Endodermal cell (in vitro differentiated cells): ENCODE measurements around the gene ELMO1. TPM values are rescaled to one million over a fixed set of nuclear protein-coding genes. Genes with fewer than 3 reads are reported as not detected.

Experiments
- DNase-seq: peaks from one replicate; pipeline ENCODE4 v3.0.0-alpha.2; 2017
- H3K27ac ChIP-seq: 2 replicates; pipeline ENCODE4 v1.5.1; 2013; ENCODE audit warnings: mild to moderate bottlenecking, low read depth, low read length, moderate library complexity
- H3K27me3 ChIP-seq: 2 replicates; pipeline ENCODE4 v1.6.1; 2013; ENCODE audit warnings: mild to moderate bottlenecking, low read length, moderate library complexity; ENCODE audit not compliant: insufficient read depth, control insufficient read depth, poor library complexity, severe bottlenecking
- H3K36me3 ChIP-seq: 2 replicates; pipeline ENCODE4 v1.7.0; 2013; ENCODE audit warnings: mild to moderate bottlenecking, low read length, moderate library complexity; ENCODE audit not compliant: control insufficient read depth, insufficient read depth
- H3K4me1 ChIP-seq: one replicate; pipeline ENCODE4 v1.7.0; 2013; ENCODE audit warnings: low read length; ENCODE audit not compliant: control insufficient read depth, insufficient read depth
- H3K4me3 ChIP-seq: 2 replicates; pipeline ENCODE4 v1.5.1; 2013; ENCODE audit warnings: mild to moderate bottlenecking, low read length, moderate library complexity
- H3K9ac ChIP-seq: 2 replicates; pipeline ENCODE4 v1.6.1; 2013; ENCODE audit warnings: mild to moderate bottlenecking, low read length, moderate library complexity; ENCODE audit not compliant: poor library complexity, severe bottlenecking; ENCODE audit errors: extremely low read depth
- H3K9me3 ChIP-seq: 2 replicates; pipeline ENCODE4 v1.6.1; 2013; ENCODE audit warnings: mild to moderate bottlenecking, low read length, moderate library complexity; ENCODE audit not compliant: control insufficient read depth
- H3K27ac Mint-ChIP-seq: 2 replicates; pipeline ENCODE4 v1.8.0; 2020; ENCODE audit warnings: mixed read lengths
- H3K27me3 Mint-ChIP-seq: 2 replicates; pipeline ENCODE4 v1.8.0; 2021; ENCODE audit warnings: mild to moderate bottlenecking, mixed read lengths; ENCODE audit not compliant: insufficient read depth
- H3K36me3 Mint-ChIP-seq: 2 replicates; pipeline ENCODE4 v1.8.0; 2020; ENCODE audit warnings: low read depth, mixed read lengths
- H3K4me1 Mint-ChIP-seq: 2 replicates; pipeline ENCODE4 v1.8.0; 2020; ENCODE audit warnings: mixed read lengths
- H3K4me3 Mint-ChIP-seq: 2 replicates; pipeline ENCODE4 v1.8.0; 2020; ENCODE audit warnings: mild to moderate bottlenecking, moderate library complexity, mixed read lengths
- H3K9me3 Mint-ChIP-seq: 2 replicates; pipeline ENCODE4 v1.8.0; 2020; ENCODE audit warnings: mild to moderate bottlenecking, mixed read lengths
- CTCF ChIP-seq: fragments of 200-600 bp; sonication (generic); conservative IDR thresholded peaks from 2 replicates; pipeline ENCODE4 v1.5.0; 2021; ENCODE audit warnings: antibody characterized with exemption, mild to moderate bottlenecking
- WGBS, 2 experiments: methylation state at CpG; one replicate each; pipeline versions ENCODE4 v1.1.5 to v1.1.7; 2013; ENCODE audit warnings: missing lambda C conversion rate in 2 of 2, mixed read lengths in 1 of 2; ENCODE audit not compliant: insufficient coverage in 1 of 2, insufficient read length in 1 of 2; 5-methylcytosine and 5-hydroxymethylcytosine counted together
- total RNA-seq, 2 donors: library from RNA; stranded (reverse); fragmentation: NEBNext Ultra II Directional in 1 of 2; extraction: Animal tissue kit (Norgen Biotek cat#: 25700) in 1 of 2; gene quantifications; 2 replicates in 1 of 2; 3 replicates in 1 of 2; pipeline ENCODE4 v1.2.1, GENCODE V29; 2021

Gene ELMO1
- total RNA-seq, 2 donors from 2014 or later, result 120 to 131 TPM

- H3K27me3 Mint-ChIP-seq, result no peaks in the 10 kb centered on the region
- 88 to 91% methylated on average over 1 of the region's 1 CpG for WGBS, 2 experiments
- peaks cover 5% of the 10 kb centered on the region for H3K4me1 Mint-ChIP-seq
- Histone ChIP-seq H3K36me3 (no peaks in the 10 kb centered on the region), H3K9me3 (peaks cover 8% of the 10 kb centered on the region), H3K4me1 (no peaks in the 10 kb centered on the region), H3K27me3 (no peaks in the 10 kb centered on the region), H3K27ac (no peak overlapping the region), H3K4me3 (no peak overlapping the region), H3K9ac (no peak overlapping the region)
- H3K4me3 Mint-ChIP-seq, result no peak overlapping the region
- DNase-seq, result no peak
- H3K27ac Mint-ChIP-seq, result no peak overlapping the region
- no peaks in the 10 kb centered on the region for H3K36me3 Mint-ChIP-seq
- TF ChIP-seq CTCF, result no peak
- H3K9me3 Mint-ChIP-seq, result peaks cover 10% of the 10 kb centered on the region
Measured at GRCh38 chr7:37482505-37482904, 33.8 kb upstream of the ELMO1 start.

DNA sequence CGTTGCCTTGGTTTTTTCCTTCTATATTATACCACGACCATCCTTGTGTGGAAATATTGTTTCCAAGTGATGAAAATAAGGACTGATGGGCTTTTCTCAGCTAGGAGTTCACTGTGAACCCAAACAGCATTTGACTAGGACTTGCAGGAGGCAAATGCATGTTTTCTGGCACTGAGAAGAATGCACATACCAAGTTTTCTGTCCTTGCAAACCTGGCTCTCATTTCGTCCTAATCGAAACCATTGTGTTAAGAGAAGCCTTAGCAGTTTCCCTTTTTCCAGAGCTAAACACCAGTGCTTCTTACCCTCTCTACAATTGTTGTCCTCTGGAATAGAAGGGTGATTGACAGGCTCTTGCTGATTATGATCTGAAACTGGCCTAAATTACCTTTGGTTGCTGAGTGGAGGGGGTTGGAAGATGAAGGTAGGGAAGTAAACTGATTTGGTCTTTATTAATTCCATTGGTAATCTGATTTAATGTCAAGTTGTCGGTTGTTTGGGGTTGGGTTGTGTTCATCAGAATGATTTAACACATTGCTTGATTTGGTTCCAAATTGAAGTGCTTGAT, 33.1 kb upstream of the ELMO1 start:
- Mint-ChIP-seq H3K36me3 (no peaks in the 10 kb centered on the region), H3K9me3 (peaks cover 5% of the 10 kb centered on the region), H3K27me3 (no peaks in the 10 kb centered on the region), H3K4me3 (no peak overlapping the region), H3K27ac (no peak overlapping the region), H3K4me1 (peaks cover 6% of the 10 kb centered on the region)
- Histone ChIP-seq H3K9me3 (peaks cover under 1% of the 10 kb centered on the region), H3K36me3 (no peaks in the 10 kb centered on the region), H3K27ac (no peak overlapping the region), H3K4me3 (no peak overlapping the region), H3K9ac (no peak overlapping the region), H3K27me3 (no peaks in the 10 kb centered on the region), H3K4me1 (no peaks in the 10 kb centered on the region)
- no peak for DNase-seq
- no peak for TF ChIP-seq CTCF
- 60 to 97% methylated on average over 1 to 4 of the region's 5 CpGs for WGBS, 2 experiments

DNA sequence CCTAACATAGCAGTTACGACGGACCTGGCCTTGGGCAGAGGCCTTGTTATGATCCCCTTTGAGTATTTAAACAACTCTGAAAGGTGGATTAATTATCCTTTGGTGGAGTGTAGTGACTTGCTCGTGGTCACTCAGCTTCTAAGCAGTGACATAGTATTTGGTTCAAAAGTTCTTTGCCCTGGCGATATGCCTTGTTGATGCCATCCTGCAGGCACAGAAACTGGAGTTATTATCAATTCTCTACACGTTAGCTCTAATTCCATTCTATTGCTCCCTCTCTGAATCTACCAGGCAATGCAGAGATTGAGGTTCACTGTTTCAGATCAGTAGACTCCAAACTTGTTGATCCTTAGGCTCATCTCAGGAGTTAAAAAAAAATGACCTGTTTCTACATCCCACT, 32.5 kb upstream of the ELMO1 start:
- Mint-ChIP-seq H3K27me3 (no peaks in the 10 kb centered on the region), H3K27ac (no peak overlapping the region), H3K4me1 (peaks cover 6% of the 10 kb centered on the region), H3K9me3 (peaks cover 2% of the 10 kb centered on the region), H3K4me3 (no peak overlapping the region), H3K36me3 (no peaks in the 10 kb centered on the region)
- Histone ChIP-seq H3K4me1 (no peaks in the 10 kb centered on the region), H3K27me3 (no peaks in the 10 kb centered on the region), H3K36me3 (no peaks in the 10 kb centered on the region), H3K9me3 (no peaks in the 10 kb centered on the region), H3K4me3 (no peak overlapping the region), H3K9ac (no peak overlapping the region), H3K27ac (no peak overlapping the region)
- TF ChIP-seq CTCF, result no peak
- no peak for DNase-seq
- WGBS, 2 experiments, result 94 to 96% methylated on average over 4 to 5 of the region's 5 CpGs
